Erythroblast (primary cell): Measurements from ENCODE around the gene SNAP91.

ENCODE experiments used
- GATA1 ChIP-seq: IDR thresholded peaks from 2 replicates; pipeline ENCODE4 v1.6.1; 2011; ENCODE audit warnings: low read depth, mild to moderate bottlenecking, control low read depth, low read length, moderate library complexity
- POLR2A ChIP-seq: IDR thresholded peaks from 2 replicates; pipeline ENCODE4 v1.6.1; 2011; ENCODE audit warnings: mild to moderate bottlenecking, low read length

DNA sequence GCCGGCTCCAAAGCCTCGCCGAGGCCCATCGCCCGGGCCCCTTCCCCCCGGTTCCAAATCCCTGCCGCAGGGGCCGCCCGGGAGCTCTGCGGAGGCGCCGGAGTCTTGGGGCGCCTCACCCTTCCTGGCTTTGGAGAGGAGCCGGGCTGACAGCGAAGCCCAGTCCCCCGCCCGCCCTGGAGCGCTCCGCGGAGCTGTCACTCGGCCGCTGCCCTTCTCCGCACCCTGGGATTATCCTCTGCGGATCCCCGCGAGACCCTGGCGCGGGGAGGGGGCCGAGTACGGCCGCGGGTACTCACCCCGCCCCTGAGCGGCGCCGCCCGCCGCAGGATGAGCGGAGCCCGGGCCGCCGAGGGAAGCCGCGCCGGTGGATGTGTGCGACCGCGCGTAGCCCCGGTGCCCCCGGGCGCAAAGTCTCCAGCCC lies 343 bp downstream of the SNAP91 start:
- TF ChIP-seq POLR2A (no peak), GATA1 (no peak)
